Measurements from ENCODE around the gene TRIM49C. TPM values are rescaled to one million over a fixed set of nuclear protein-coding genes. Genes with fewer than 3 reads are reported as not detected.
"Not testable (repeated sequence)": the region's sequence is repeated elsewhere in the genome, so short reads cannot be mapped to it uniquely, and the experiment has no call there.

TRIM49C gene, protein sequence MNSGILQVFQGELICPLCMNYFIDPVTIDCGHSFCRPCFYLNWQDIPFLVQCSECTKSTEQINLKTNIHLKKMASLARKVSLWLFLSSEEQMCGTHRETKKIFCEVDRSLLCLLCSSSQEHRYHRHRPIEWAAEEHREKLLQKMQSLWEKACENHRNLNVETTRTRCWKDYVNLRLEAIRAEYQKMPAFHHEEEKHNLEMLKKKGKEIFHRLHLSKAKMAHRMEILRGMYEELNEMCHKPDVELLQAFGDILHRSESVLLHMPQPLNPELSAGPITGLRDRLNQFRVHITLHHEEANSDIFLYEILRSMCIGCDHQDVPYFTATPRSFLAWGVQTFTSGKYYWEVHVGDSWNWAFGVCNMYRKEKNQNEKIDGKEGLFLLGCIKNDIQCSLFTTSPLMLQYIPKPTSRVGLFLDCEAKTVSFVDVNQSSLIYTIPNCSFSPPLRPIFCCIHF
- total RNA-seq = not detected

DNA sequence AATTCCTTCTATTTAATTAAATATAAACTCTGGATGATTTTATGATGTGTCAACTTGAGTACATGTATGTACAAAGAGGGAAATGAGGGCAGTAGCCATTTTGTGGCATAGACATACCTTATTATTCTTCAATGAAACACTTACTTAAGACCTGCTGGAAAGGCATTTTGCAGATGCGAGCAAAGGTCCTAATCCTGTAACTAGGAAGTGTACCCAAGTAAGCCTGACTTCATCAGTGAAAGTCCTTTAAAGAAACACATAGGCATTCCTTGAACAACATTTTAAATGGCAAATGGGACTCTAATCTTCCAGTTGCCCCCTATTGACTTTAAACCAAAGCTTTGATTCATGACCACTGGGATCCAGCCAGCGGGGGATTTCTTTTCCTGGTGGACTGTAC, at the start of gene TRIM49C:
Gene TRIM49C, plus strand, starts transcription at position 301 of the 400 bp plus-strand sequence. CDS start 4,106 bp downstream, outside the sequence.
- H3K9me3 ChIP-seq; H3K36me3 ChIP-seq; H3K4me3 ChIP-seq; intact Hi-C loops (cut with DNase I; ENCODE audit: low total_unique reads); H3K27me3 ChIP-seq; H3K4me1 ChIP-seq; DNase-seq (ENCODE audit: low spot score in 2 of 2); H3K27ac ChIP-seq: not testable (repeated sequence)

DNA sequence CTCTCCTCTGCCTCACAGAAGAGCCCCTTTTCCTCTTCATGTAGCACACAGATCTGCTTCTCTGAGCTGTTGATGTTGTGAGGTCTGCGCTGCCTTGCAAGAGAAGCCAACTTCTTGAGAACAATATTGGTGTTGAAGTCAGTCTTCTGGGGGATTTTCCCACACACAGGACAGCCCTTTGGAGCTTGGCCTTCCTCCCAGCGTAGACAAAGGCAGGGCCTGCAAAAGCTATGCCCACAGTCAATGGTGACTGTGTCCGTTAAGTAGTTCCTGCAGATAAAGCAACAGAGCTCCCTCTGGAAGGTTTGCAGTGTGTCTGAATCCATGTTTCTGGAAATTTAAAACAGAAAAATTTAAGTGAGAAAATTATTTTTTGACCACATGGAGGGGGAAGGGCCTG, 6.7 kb upstream of the TRIM49C start:
- H3K36me3 ChIP-seq; H3K9me3 ChIP-seq; H3K27ac ChIP-seq; DNase-seq (ENCODE audit: low spot score in 2 of 2); intact Hi-C loops (cut with DNase I; ENCODE audit: low total_unique reads); H3K27me3 ChIP-seq; H3K4me1 ChIP-seq; H3K4me3 ChIP-seq: not testable (repeated sequence)

DNA sequence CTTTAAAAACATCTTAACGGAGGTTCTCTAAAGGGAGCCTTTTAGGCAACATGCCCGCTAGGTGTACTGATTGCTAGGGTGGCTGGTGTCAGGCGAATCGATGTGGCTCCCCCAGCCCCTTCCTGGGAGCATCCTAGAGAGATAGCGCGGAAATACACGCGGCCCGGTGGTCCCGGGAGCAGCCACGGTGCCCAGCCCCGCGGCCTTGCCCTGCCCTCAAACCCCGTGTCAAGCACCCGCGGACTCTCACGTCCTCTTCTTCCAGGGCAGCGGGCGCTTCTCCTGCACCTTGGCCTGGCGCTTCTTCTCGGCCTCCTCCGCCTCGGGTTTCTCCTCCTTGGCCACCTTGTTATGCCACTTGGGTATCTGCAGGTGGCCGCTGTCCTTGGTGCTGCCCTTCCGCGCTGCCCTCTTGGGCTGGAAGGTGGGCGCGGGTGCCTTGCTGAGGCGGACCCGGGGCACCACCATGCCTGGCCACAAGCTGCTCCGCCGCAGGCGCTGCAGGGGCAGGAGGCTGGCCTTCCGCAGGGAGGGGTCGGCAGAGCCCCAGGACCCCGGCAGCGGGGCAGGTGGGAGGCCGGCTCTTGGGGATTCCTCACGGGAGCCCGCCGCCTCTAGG, 20.8 kb downstream of the TRIM49C start:
- intact Hi-C loops (cut with DNase I; ENCODE audit: low total_unique reads); H3K36me3 ChIP-seq; DNase-seq (ENCODE audit: low spot score in 2 of 2): not testable (repeated sequence)

DNA sequence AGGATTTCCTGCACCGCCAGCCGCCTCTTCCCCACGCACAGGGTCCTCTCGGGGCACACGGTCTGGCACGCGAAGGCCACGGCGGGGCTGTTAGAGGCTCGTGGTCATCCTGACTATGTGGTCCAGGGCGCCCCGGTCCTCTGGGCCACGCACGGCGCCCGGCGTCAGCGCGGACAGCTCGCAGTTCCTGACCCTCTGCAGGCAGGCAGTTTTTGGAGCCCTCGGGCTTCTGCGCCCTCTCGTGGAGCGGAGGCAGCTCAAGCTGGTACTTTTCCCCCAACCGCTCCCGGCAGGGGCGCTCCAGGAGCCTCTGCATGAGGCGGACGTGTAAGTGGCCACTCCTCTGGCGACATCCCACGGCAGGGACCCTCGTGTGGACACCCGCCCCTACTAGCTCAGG, 21.4 kb downstream of the TRIM49C start:
- H3K4me1 ChIP-seq; DNase-seq (ENCODE audit: low spot score in 2 of 2); intact Hi-C loops (cut with DNase I; ENCODE audit: low total_unique reads); H3K36me3 ChIP-seq; H3K9me3 ChIP-seq; H3K4me3 ChIP-seq; H3K27ac ChIP-seq; H3K27me3 ChIP-seq: not testable (repeated sequence)

More for the DNA sequence above, 20.8 kb downstream of the TRIM49C start:
- H3K27ac ChIP-seq, H3K4me1 ChIP-seq, H3K9me3 ChIP-seq, H3K27me3 ChIP-seq, H3K4me3 ChIP-seq: not testable (repeated sequence)

DNA sequence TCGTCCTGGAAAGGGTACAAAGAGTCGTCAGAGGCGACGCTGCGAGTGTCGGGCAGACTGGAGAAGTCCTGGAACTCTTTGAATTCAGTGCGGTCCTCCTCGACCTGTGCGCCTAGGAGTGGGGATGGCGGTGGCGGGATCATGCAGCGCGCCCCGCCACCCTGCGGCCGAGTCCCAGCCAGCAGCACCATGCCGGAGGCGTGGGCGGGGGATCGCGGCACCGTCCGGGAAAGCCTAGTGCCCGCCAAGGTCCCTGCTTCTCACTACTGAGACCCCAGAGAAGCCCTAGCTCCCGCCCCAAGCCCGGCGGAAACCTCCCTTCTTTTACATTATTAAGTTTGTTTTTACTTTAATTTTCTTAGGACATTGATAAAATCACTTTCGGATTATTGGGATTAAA, 22.6 kb downstream of the TRIM49C start:
- H3K4me1 ChIP-seq; H3K27ac ChIP-seq; H3K27me3 ChIP-seq; H3K36me3 ChIP-seq; DNase-seq (ENCODE audit: low spot score in 2 of 2); intact Hi-C loops (cut with DNase I; ENCODE audit: low total_unique reads); H3K9me3 ChIP-seq; H3K4me3 ChIP-seq: not testable (repeated sequence)

DNA sequence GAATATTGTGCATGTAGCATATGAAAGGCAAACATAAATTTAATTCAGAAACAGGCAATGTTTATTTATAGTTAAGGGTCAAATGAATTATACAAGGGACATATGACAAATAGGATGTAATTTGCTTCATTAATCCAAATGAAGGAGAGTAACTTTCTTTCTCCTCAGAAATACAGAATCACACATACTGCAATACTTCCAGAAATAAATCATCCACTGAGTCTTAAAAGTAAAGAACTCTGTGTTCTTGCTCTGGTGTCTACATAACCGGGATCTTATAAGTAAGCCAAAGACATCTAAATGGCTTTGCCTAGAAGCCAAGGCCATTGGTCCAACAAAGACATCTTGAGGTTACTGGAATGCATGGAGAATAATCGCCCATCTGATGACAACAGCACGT, 54.7 kb downstream of the TRIM49C start, which contains the start of gene UBTFL1:
Gene UBTFL1, plus strand, starts transcription at position 301 of the 400 bp plus-strand sequence. Its CDS starts 0 bp downstream, at position 301.
- H3K36me3 ChIP-seq; intact Hi-C loops (cut with DNase I; ENCODE audit: low total_unique reads); DNase-seq (ENCODE audit: low spot score in 2 of 2): not testable (repeated sequence)

DNA sequence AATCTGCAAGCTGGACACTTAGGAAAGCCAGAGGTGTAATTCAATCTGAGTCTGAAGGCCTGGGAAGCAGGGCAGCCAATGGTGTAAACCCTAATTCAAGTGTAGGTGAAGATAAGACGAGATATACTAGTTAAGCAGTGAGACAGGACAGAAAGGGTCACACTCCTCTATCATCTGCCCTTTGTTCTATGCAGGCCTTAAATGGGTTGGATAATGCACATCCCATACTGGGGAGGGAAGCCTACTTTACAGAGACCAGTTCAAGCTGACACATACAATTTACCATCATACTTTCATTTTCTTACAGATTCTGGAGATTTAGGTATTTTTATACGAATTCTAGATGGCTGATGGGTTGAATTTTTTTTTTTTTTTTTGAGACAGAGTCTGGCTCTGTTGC, 57.8 kb downstream of the TRIM49C start:
- H3K36me3 ChIP-seq; H3K9me3 ChIP-seq; H3K4me1 ChIP-seq; H3K27me3 ChIP-seq; H3K27ac ChIP-seq; intact Hi-C loops (cut with DNase I; ENCODE audit: low total_unique reads); H3K4me3 ChIP-seq; DNase-seq (ENCODE audit: low spot score in 2 of 2): not testable (repeated sequence)

More for the DNA sequence above, 54.7 kb downstream of the TRIM49C start, which contains the start of gene UBTFL1:
- H3K4me1 ChIP-seq, H3K27ac ChIP-seq, H3K27me3 ChIP-seq, H3K4me3 ChIP-seq, H3K9me3 ChIP-seq: not testable (repeated sequence)

Other genes starting within 250 kb of the TRIM49C start
- gene TRIM49, start 222.5 kb upstream of the TRIM49C start, total RNA-seq = not detected
- gene TRIM64B, start 152.6 kb upstream of the TRIM49C start, total RNA-seq = not detected
- gene TRIM49D1, start 108.9 kb upstream of the TRIM49C start, total RNA-seq = not detected
- not detected for gene TRIM49D2, start 107.0 kb upstream of the TRIM49C start, total RNA-seq
- gene TRIM64, start 65.1 kb upstream of the TRIM49C start, total RNA-seq = not detected
- gene UBTFL1, start 54.8 kb downstream of the TRIM49C start, total RNA-seq = not detected
- 1 to 10 TPM in 2 of 3 donors, under 1 TPM in 1; 0.98 to 3.8 (median 1.8) TPM for gene NAALAD2, start 103.6 kb downstream of the TRIM49C start, total RNA-seq
- gene CHORDC1, start 191.9 kb downstream of the TRIM49C start, total RNA-seq = 10 to 100 TPM; 39.5 to 79.5 (median 65.2) TPM

All from breast epithelium (tissue), 4 donors.